GF-D8 (cell line): Measurements from ENCODE around the gene HOXB9.

Source experiments
- DNase-seq: peaks from one replicate; lab custom pipeline; 2025; lab: John Stamatoyannopoulos, UW

HOXB9 gene

DNA sequence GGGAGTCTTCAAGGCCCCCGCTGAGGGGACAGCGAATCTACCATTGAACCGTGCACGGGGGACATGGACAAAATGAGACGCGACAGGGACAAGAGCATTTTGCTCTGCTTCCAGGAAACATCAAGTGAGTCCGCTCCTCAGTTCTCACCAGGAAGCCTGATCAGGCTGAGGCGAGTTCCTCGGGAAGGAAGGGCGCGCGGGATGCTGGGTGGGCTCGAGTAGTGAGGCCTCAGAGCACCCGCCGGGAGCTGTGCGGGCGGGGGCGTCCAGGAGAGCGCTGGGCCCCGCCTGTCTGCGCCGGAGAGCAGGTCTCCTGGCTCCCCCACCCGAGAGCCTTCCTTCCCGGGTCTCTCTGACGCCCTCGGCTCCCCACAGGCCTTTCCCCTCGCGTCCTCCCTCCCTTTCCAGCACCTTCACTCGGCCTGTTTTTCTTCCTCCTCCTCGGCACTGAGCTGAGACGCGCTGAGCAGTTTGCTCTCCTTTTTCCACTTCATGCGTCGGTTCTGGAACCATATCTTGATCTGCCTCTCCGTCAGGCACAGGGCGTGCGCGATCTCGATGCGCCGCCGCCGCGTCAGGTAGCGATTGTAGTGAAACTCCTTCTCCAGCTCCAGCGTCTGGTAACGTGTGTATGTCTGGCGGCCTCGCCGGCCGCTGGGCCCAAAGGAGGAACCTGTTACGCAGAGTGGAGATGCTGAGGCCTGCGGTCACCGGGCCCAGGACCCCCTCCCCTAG is 30.0 kb downstream of the HOXB9 start:
- DNase-seq: no peak

DNA sequence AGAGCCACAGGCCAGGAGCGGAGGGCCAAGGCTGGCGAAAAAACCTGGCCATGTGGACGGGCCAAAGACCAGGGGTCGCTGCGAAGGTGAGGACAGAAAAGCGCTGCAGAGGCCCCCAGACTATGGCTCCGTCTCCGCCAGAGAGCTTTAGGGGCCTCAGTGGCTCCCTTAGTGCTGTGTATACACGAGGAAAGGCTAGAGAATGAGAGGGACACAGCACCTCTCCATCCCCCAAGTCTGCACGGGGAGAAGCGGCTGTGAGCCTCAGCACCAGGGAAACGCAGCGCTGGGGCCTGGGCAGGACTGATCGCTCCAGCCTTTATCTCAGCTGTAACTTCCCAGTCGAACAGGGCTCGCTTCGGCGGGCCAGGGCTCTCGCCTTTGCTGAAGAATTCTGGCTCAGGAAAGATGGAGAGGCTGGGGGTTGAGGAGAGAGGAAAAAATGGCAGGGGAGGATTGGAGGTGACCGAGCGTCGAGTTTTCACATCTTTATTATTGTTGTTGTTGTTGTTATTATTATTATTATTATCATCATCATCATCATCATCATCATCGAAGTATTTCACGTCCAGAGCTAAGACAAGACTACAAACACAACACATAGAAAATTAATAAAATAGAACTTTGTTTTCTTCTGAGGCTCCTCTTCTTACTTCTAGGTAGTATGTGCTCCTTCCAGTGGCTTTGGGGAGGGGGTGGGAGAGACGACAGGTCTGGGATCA is 30.7 kb downstream of the HOXB9 start:
- no peak for DNase-seq

DNA sequence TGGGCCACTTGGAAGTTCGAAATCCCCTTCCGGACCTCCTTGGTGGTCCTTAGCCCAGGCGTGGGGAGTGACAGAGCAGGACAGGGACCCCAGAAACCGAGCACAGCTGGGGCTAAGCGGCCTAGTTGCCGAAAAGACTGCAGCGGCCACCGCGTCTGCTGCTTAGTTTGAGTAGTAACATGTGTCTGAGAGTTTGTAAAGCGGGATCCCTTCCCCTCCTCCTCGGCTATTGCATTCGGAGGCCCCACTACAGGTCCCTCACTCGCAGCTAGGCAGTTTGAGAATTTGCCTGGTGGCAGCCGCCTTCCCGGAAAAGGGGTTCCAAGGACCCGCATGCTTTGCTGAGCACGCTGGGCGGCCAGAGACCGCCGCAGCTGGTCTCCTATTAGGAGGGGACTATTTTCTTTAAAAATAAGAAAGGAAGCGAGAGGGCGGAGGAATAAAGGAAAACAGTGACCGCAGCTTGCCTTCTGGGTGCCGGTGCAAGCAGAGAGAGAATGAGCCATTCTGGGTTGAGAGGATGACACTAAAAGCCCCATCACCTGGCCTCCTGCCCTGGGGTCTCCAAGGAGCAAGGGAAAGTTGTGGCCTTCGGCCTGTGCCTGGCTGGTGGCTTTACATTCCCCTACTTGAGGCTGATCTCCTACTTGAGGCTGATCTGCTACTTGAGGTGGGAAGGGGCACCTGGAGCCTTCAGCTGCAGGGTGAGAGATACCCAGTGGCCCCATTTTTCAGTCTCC is 31.4 kb downstream of the HOXB9 start:
- no peak for DNase-seq

DNA sequence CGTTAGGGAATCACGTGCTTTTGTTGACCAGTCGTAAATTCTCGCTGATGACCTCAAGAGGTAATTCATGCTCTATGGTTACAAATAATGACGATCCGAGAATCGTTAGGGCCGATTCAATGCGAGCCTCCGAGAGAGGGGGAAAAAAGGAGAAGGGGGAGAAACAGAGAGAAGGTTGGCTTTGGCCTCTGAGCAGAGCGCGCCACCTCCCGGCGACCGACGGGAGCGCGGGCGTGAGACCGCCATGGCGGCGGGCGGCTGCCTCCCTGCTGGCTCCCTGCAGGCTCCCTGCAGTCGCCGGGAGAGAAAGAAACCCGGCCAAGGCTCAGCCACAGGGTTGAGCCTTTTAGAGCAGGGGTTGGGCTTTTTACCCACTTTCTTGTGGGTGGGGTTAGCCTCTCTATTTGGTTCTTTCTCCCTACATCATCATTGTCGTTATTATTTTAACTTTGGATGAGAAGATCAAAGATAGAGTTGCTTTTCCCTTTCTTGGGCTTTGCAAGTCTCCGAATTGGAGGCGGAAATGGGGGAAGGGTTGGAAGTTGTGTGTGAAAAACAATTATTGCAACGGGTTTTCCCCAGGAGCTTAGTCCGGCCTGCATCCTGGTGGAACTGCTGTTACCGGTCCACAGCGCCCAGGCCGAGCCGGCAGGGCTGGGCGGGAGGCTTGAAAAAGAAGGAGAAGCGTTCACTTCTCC is 32.2 kb downstream of the HOXB9 start:
- DNase-seq: no peak

DNA sequence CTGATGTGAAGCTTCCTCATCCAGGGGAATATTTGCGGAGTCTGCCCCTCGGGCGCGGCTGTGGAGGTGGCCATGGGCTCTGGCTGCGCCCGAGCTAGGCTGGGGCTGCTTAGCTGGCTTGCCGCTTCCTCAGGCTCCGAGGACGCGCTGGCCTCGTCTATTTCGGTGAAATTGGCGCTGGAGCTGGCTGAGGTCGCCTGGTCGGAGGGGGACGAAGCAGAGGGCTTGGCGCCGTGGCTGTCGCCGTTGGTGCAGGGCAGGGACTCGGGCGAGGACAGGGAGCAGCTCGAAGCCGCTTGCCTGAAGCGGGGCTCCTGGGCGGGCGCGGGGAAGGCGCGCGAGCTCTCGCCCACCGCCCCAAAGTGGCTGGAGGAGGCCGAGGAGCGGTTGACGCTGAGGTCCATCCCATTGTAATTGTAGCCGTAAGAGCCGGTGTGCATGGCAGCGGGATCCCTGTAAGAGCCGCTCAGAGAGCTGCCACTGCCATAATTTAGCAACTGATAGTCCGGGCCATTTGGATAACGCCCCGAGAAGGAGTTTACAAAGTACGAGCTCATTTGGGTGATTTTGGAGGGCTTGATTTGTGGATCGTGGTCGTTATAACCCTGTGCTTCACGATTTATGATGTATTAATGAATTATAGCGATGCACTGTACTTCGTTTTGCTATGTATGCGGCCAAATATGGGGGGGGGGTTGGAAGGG is 32.9 kb downstream of the HOXB9 start, which contains the start of gene HOXB5:
Gene HOXB5, minus strand, starts transcription at position 654 of the 704 bp plus-strand sequence. Its CDS starts 97 bp downstream, at position 557.
- no peak for DNase-seq

DNA sequence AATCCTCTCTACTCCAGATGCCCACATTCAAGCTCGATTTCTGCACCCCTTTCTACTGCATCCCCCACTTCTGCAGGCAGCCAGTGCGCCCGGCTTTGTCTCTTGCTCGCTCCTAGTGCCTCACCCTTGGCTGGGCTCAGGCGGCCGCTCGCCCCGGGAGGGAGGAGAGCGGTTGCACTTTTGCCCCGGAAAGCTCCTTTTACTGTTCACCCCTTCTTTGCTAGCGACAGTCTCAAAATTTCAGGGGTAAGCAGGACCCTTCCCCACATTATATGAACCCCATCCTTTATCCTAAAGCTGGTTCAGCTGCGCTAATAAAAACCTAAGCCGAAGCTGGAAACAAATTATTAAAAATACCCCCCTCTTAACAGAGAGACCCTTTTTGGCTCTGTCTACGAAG is 33.6 kb downstream of the HOXB9 start:
- no peak for DNase-seq

DNA sequence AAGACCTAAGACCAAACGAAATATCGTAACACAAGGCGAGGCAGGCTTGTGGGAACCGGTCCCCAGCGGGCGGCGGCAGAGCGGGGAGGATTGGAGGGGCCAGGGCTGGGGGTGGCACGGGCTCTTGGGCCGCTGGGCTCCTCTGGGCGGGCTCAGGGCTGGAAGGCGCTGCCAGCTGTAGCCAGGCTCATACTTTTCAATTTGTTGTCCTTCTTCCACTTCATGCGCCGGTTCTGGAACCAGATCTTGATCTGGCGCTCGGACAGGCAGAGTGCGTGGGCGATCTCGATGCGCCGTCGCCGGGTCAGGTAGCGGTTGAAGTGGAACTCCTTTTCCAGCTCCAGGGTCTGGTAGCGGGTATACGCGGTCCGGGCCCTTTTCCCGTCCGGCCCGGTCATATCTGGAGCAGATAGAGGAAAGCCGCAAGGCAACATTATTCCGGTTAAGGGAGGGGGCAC is 34.1 kb downstream of the HOXB9 start:
- DNase-seq: no peak

DNA sequence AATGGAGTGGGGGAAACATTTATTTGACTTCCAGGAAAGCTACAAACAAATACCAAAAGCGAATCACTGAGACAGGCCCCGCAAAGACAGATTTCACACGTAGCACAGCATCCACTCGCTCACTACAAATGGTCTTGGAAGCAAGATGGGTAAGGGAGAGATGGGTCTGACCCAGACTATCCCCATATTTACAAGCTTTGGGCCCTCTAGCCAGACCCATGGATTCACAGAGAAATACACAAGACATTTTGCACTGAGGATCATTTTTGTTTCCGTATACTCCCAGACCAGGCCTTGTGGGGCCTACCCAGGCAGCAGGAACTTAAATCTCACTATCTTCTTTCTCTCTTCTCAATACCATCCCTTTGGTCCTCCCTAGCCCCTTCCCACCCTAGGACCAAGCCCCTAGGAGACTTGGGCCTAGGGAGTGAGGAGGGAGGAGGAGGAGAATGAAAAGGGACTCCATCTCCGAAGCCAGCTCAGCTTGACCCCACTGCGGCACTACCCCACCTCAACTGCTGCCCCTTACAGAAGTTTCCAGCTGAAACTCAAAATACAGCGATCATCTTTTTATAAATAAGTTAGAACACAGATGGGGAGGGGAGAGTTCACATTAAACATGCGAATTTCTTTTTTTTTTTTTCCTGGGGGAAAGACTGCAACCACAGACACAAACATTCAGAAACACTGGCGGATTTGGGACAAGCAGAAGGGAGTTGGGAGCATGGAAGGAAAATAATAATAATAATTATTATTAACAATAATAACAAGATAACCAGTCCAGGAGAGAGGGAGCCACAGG is 34.7 kb downstream of the HOXB9 start:
- no peak for DNase-seq

DNA sequence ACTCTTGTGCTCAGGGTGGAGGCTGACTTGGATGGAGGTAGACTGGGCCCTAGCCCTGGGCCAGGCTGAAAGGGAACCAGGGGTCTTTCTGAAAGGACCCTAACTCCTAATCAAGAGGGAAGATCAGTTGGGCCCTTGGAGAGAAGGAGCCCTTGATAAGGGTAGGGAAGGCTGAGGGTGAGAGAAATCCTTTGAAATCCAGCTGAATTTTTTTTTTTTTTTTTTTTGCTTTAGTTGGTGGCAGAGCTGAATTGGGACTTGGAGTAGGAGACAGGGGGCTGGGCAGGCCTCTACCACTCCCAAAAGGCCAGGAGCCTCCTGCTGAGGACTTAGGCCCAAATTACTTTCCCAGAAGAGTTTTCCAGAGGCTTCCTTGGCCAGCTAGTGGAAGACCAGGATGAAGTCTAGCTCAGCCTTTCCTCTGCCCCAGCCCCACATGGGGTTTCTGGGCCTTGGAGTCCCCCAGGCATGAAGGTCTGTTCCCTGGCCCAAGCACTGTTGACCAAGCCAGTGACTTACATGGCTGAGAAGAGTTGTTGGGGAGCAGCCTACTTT is 35.5 kb downstream of the HOXB9 start:
- no peak for DNase-seq

DNA sequence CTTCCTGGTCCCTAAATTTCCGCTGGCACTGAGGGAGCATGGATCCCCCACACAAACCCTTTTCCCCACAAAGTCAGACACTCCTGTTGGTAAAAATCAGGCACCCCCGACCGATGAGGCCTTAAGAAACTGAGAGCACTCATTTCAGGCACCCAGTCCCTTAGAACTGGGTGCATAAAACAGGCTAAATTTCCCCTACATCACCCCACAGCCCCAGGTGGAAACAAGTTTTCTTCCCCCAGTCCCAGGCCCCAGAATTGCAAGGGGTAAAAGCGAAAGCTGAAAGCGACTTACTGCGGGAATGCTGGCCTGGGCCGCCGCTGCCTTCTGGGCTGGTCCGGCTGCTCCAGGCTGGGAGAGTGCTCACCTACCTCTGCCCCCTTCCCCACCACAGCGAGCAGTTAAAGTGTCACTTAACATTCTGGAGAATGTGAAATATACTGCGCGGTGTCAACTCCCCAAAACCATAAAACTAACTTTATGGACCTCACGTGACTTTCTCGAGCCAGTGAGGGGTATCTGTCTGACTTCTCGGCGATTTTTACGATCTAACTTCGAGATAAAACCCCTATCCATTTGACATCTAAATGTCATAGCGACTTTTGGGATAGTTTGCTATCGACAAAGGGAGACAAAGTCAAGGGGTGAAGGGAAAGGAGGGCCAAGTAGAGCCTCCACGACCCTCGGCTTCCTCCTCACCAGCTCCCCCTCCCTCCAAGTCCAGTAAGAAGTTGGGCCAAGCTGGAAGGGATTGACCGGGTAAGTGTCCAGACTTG is 36.1 kb downstream of the HOXB9 start, which contains the start of gene HOXB3:
Gene HOXB3, minus strand, starts transcription at position 411 of the 776 bp plus-strand sequence. CDS start 37,767 bp downstream, outside the sequence.
- no peak for DNase-seq

DNA sequence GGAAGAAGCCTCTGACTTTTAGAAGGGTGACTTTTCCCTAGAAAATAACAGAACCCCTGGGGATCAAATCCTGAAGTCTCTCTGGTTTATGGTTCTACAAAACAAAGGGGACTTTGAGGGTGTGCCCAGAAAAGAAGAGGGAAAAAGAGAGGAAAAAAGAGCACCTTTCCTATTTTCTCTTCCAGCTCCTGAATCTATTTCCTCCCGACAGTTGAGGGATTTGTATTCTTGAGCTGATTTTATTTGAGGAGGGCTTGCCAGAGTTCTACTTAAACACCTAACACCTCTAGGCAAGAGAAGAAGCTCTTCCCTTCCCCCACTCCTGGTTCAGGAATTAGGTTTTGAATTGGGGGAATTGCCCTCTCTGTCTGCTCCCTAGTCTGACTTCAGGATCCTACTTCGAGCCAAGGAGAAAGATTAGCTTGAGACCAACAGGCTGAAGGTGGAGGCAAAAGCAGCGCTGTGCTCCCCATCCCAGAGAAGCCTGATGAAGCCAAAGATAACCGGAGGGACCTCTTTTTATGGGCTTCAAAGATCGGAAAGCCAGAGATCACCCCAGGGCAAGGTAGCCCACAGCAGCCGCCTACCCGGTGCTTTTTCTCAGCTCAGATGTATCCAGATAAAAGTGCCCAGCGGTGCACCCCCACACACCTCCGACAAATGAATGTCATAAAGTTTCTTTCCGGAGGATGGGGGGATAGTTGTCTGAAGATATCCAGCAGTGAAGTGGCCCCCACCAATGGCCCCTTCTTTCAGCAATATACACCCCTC is 36.9 kb downstream of the HOXB9 start:
- DNase-seq: no peak

DNA sequence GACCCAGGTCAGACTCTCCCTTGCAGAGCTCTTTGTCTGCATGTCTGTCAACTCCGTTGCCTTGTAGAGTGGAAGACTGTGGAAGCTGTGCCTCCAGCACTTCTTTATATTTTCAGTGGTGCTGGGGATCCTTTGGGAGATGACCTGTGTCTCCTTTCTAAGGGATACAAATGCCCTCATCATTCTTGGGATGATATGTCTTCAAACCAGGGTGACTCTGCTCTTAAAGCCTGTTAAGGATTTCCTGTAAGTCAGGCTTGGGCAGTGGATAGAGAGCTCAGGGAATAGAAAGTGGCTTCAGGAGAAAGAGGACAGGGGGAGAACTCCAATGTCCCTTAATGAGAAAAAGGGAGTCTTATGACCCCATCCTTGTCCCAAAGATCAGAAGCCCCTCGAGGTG is 37.6 kb downstream of the HOXB9 start:
- no peak for DNase-seq

DNA sequence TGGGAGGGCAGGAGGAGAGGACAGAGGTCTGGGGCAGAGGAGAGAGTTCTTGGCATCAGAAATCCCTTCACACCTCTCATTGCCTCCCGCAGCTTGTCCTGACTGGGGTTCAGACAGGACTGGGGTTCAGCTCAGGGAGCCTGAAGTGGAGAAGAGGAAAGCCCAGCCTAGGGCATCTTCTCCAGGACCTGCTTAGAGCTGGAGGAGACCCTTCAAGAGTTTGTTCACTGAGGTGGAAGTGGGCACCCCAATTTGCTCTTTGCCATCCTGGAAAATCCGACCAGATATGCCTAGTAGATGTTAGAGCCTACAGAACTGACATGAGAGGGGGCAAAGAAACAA is 38.1 kb downstream of the HOXB9 start:
- no peak for DNase-seq

DNA sequence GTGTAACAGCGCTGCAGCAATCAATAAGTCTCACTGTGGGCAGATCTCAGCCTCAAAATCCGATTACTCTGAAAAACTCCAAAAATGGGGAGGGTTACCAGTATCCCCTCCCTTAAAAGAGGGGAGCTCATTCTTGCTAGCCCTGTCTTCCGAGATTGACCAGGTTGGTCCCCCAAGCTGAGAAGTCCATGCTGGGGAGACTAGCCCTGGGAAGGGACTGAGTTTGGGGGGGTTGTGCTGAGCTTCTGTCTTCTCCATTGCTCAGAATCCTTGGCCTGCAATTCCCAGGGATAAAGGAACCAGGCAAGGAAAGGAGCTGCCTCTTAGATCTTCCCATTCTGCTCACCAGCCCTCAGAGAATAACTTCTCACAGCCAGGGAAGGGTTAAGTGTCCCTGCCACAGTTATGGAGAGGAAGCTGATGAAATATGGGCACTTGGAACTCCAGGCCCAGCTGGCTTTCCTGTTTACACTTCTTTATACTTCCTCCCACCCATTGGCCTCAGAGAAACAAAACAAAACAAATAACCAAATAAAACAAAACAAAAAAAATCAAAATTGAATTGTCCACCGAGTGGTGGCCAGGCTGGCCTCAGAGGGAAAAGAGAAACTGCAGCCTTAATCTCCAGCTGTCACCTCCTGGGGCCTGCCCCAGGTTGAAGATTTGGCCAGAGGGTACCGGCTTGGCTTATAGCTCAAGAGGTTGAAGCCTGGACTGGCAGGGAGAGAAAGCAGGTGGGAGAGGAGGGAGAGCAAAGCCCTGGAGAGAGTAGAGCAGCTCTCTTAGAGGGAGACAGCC is 38.7 kb downstream of the HOXB9 start:
- DNase-seq: no peak

DNA sequence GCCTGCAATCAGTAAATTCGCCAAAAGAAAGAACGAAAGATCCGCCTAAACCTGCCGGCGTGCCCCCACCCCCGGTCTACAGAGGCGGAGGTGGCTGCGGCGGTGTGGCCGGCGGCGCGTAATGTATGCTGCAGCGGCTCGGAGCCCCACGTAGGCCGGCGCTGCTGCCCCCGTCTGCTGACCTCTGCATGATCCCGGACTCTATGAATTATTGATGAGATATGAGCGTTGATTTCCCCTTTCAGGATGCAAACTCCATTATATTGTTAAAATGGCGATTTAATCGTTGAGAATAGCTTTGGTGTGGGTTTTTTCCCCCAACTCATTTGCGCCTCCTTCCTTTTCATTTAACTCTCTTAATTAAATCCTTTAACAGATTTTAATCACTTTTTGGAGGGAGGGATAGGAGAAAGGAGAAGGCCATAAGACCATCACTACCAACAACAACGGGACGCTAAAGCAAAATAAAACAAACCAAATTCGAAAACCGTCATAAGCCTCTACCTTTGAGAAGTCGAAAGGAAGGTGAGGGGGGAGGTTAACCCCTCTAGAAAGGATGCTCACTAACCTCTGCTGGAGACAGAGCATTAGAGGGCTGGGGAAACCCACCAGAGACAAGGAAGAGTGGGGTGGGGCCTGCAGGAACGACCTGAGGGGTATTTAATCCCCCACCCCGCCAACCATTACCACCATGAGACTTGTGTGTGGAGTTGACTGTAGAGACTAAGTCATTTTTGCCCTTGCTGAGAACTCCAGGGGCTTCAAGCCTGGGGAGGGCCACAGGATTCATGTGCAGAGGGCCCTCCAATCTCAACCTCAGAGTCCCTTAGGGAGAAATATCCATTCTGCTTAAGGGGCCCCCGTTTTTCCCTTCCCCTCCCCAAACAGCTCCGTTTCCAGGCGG is 39.6 kb downstream of the HOXB9 start:
- DNase-seq: no peak

DNA sequence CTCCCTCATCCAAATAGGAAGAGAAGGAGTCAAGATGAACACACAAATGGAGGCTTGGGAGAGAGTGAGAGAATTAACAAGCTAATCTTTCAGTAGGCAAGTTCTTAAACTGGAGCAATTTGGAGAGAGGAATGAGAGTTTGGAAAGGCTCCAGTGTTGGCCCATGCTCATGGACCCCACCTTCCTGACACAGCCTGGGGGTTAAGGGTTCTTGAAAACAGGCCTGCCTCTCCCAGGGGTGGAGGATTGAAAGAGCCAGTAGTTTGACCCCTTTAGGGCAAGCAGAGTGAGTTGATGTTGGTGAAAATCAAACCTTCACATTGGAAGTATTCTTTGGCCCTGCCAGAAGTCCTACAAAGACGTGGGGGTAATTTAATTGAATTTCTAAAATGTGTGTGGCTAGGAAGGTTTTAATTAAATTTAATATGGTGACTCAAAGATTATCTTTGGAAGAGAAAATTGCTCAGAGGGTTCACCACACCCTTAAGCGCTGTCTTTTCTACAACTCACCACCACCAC is 41.9 kb downstream of the HOXB9 start:
- no peak for DNase-seq
